WTC11 (cell line): Measurements from ENCODE around the gene NUDCD2.

Experiments
- ATF2 ChIP-seq: sonication (generic); formaldehyde crosslinking; IDR thresholded peaks from 2 replicates; pipeline ENCODE4 v1.8.1; 2022; ENCODE audit warnings: low read depth, missing genetic modification reagents, borderline replicate concordance
- CDX4 ChIP-seq: fragments of 250-450 bp; sonication (Bioruptor Pico); IDR thresholded peaks from 2 replicates; pipeline ENCODE4 v1.9.0; 2021; ENCODE audit warnings: moderate library complexity, mild to moderate bottlenecking, inconsistent platforms, borderline replicate concordance
- CREB1 ChIP-seq: sonication (generic); formaldehyde crosslinking; IDR thresholded peaks from 2 replicates; pipeline ENCODE4 v1.8.0; 2023; ENCODE audit warnings: mild to moderate bottlenecking, missing genetic modification reagents
- CTCF ChIP-seq: fragments of 200-600 bp; IDR thresholded peaks from 2 replicates; pipeline ENCODE4 v1.8.0; 2022; ENCODE audit warnings: antibody characterized with exemption
- GRHL2 ChIP-seq: fragments of 250-450 bp; sonication (Bioruptor Pico); IDR thresholded peaks from 2 replicates; pipeline ENCODE4 v1.8.0; 2022; ENCODE audit warnings: mild to moderate bottlenecking, moderate library complexity; ENCODE audit not compliant: insufficient replicate concordance, severe bottlenecking

- TF ChIP-seq ATF2 (CRISPR knock-in tag) (no peak), GRHL2 (no peak), CTCF (no peak), CDX4 (CRISPR knock-in tag) (no peak), CREB1 (CRISPR knock-in tag) (no peak)
Observed at GRCh38 chr5:163447875-163448274, 12.0 kb downstream of the NUDCD2 start.
